ENCODE measurements around the gene FBXL14. TPM values are rescaled to one million over a fixed set of nuclear protein-coding genes. Genes with fewer than 3 reads are reported as not detected.

FBXL14 gene
- total RNA-seq, 2 experiments from 2014 or later, result 33.7 to 34.8 TPM

DNA sequence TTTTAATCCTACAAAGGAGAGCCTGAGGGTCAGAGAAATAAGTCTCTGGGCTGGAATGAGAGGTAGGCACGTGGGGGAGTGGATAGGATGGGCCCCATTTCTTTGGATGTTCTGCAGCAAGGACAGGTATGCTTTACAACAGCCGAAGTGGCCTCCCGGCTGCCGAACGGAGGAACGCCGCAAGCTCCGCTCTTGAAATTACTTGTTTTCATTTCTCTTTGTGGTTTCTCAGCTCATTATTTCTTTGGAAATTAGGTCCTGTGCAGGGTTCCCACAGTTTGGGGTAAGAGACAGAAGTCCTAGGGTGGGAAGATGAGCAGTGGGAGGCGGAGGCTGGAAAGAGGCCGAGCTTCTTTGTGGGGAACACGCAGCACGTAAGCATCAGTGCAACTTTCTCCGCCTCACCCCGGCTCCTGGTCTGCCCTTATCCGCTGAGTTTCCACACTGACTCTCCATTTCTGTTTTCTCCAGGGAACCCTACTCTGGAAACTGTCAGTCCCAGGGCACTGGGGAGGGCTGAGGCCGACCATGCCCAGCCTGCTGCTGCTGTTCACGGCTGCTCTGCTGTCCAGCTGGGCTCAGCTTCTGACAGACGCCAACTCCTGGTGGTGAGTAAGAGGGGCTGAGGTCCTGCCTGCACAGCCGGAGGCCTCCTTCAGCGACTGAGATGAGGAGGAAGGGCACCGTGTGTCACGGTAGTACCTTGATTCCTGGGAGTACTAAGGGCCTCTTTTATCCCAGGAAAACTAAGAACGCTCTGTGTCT is 36.6 kb upstream of the FBXL14 start:
- DNase-seq (no peak), ATAC-seq (ENCODE audit: low read depth) (no peak)
- H3K27me3 Mint-ChIP-seq, result peaks cover 77% of the 10 kb centered on the region
- H3K36me3 Mint-ChIP-seq, result no peaks in the 10 kb centered on the region
- peak overlapping the region; percentile 61 for H3K4me3 Mint-ChIP-seq
- H3K9me3 Mint-ChIP-seq, result no peaks in the 10 kb centered on the region
- POLR2A ChIA-PET, result interaction anchor here (1.3 kb wide), 1 partner anchor 157 kb away, joined by 3 read pairs; no protein-coding TSS in a partner anchor
- no peak overlapping the region for H3K27ac Mint-ChIP-seq
- H3K4me1 Mint-ChIP-seq, result peaks cover 8% of the 10 kb centered on the region

DNA sequence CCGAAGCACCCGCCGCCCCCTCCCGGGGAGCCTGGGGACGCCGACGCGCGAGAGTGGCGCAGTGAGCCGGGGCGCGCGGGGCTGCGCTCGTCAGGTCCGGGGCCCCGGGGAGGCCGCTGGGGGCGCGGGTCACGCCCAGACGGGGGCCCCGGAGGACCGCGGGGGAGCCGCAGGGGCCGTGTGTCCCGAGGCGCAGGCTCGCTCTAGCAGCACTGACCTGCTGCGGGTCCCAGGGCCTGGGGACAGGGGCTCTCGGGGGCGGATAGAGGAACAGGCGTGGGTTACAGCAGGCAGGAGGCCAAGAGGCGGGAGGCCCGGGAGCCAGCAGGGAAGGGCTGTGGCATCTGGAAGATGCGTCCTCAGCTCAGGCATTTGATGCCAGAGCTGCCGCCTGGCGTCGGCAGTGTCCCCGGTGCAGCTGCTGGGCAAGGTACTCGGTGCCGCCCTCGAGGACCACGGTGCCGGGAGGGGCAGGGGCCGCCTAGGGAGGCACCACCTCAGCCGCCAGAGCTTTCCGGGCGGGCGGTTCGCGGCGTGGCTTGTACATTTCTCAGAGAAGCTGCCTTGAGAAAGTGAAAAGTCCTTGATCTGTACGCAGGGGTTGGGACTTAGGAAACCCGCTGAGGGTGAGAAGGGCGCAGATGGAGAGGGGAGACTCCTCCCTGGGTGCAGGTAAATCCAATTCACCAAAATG is 35.9 kb upstream of the FBXL14 start:
- Mint-ChIP-seq H3K9me3 (no peaks in the 10 kb centered on the region), H3K27ac (no peak overlapping the region), H3K4me3 (peak overlapping the region; percentile 61), H3K36me3 (no peaks in the 10 kb centered on the region), H3K27me3 (peaks cover 70% of the 10 kb centered on the region), H3K4me1 (peaks cover 8% of the 10 kb centered on the region)
- POLR2A ChIA-PET, result interaction anchor here (1.3 kb wide), 1 partner anchor 158 kb away, joined by 3 read pairs; no protein-coding TSS in a partner anchor
- ATAC-seq (ENCODE audit: low read depth) (peak; percentile 60), DNase-seq (peak; percentile 51)

DNA sequence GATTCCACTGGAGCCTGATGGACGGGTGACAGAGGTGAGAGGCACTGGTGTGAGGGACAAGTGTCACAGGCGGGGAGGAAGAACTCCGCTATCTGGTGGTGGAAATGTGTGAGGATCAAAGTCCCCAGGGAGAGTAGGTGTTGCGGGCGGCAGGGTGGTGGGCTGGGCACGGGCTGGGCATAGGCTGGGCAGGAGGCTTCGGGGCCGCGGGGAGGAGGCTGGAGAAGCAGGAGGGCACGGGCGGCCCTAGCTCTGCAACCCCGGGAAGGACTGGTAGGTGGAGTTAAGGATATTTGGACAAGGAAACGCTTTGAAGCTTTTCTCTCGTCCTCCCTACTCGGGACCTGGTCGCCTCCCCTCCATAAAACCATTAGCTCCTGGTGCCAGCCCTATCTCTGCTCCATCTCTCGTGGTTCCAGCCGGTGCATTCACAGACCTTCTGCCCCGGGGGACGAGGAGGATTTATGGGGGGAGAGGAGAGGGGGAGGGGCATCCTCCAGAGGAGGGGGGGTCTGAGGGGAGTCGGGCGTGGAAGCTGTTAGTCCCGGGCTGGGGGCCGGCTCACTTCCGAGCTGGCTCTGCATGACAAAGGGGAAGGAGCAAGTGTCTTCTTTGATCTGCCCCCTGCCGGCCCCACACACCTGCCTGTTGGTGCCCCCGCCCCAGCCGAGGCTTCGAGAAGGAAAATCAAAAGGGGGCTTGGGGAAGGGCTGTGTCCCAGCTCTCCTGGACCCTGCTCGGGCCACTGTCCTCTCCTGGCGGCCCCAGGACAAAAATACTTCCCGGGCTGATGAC is 35.2 kb upstream of the FBXL14 start:
- H3K4me3 Mint-ChIP-seq, result peak overlapping the region; percentile 40
- H3K9me3 Mint-ChIP-seq, result no peaks in the 10 kb centered on the region
- POLR2A ChIA-PET, result interaction anchor here (1.3 kb wide), 1 partner anchor 159 kb away, joined by 3 read pairs; no protein-coding TSS in a partner anchor
- H3K4me1 Mint-ChIP-seq, result peaks cover 8% of the 10 kb centered on the region
- H3K36me3 Mint-ChIP-seq, result no peaks in the 10 kb centered on the region
- DNase-seq (no peak), ATAC-seq (ENCODE audit: low read depth) (no peak)
- H3K27ac Mint-ChIP-seq, result no peak overlapping the region
- H3K27me3 Mint-ChIP-seq, result peaks cover 66% of the 10 kb centered on the region

DNA sequence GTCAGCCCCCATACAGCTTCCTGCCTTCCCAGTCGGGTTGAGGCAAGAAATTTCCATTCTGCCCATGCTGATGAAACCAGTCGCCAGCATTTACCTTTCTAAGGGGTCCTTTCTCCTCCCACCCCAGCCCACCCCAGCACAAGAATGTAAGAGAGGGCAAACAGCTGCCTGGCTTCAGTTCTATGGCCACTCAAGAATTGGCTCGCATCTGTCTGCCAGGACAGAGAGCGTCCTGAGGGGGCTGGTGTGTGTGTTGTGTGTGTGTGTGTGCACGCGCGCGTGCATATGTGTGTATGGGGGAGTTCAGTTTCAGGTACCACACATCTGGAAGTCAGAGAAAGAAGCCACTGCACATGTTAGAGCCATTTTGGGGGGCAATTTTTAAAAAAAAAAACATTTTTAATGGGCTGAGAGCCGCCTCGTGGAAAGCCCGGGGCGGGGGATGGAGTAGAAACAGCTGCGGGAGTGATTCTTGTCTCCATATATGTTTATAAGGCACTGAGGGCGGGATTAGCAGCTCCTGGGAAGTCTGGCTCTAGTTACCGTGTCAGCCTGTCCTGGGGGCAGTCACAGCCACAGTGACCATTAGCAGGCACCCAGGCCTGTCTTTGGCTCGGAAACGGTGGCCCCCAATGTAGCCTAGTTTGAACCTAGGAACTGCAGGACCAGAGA is 34.4 kb upstream of the FBXL14 start, which contains the start of gene WNT5B:
WNT5B (plus strand) TSS at position 566 of the 672 bp plus-strand sequence. CDS start 2,124 bp downstream, outside the sequence.
- Mint-ChIP-seq H3K4me1 (peaks cover 6% of the 10 kb centered on the region), H3K4me3 (peak within 1 kb of the TSS; percentile 40), H3K27me3 (peaks cover 65% of the 10 kb centered on the region), H3K36me3 (no peaks in the 10 kb centered on the region), H3K9me3 (no peaks in the 10 kb centered on the region), H3K27ac (no peak within 1 kb of the TSS)
- DNase-seq, result no peak
- POLR2A ChIA-PET, result no interaction called here
- ATAC-seq (ENCODE audit: low read depth), result no peak

DNA sequence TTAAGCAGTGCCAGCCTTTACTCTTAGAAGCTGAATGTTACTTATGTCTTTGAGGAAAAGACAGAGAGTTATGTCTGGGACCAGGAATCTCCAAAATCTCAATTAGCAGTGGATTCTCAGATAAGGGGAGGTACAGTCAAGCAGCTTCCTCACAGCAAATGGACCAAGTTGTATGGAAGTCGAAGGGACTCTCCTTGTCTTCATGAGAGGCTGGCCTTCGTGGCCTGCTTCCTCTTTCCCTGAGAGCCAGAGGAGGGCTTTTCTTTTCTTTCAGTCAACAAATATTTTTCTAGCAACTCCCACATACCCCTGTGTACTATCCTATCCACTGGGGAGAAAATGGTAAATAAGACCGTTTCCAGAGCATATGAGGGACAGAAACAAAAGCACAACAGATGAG is 28.0 kb upstream of the FBXL14 start:
- POLR2A ChIA-PET, result no interaction called here

DNA sequence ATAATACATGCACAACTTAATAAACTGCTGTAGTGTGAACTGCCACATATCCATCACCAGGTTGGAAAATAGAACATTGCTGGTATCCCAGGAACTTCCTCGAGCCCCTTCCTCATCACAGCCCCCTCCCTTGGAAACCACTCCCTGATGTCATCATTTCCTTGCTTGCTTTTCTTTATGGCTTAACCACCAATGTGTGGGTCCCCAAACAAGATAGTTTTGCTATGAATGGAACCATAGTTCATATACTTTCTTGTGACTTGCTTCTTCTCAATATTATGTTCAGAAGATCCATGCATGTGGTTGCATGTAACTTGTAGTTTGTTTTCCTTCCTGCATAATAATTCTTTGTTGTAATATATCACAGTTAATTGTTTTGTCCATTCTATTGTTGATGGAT is 25.7 kb upstream of the FBXL14 start:
- POLR2A ChIA-PET, result no interaction called here

More for the DNA sequence above, 28.0 kb upstream of the FBXL14 start:
- H3K27me3 Mint-ChIP-seq, result peaks cover 20% of the 10 kb centered on the region
- peaks cover 9% of the 10 kb centered on the region for H3K4me1 Mint-ChIP-seq
- no peak overlapping the region for H3K4me3 Mint-ChIP-seq
- no peak overlapping the region for H3K27ac Mint-ChIP-seq
- no peak for ATAC-seq (ENCODE audit: low read depth)
- no peaks in the 10 kb centered on the region for H3K9me3 Mint-ChIP-seq
- DNase-seq, result no peak
- no peaks in the 10 kb centered on the region for H3K36me3 Mint-ChIP-seq

DNA sequence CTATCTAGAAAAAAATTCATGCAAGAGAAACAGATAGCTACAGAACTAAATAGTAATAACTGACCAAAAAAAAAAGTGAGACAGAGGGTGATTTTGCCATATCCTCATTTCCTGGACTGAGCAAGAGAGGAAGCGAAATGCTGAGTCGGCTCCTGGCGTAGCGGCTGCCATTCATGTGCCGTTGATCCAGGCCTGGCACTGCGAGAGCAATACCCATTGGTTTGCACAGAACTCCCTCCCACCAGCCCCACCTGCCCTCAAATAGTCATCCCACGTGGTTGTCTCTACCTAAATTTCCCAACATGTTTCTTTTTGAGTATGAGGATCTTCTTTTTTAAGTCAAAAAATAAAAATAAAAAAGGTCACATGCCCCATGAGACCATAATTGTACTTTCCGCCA is 25.2 kb upstream of the FBXL14 start:
- H3K4me1 Mint-ChIP-seq, result peaks cover 17% of the 10 kb centered on the region
- no peaks in the 10 kb centered on the region for H3K36me3 Mint-ChIP-seq
- DNase-seq (no peak), ATAC-seq (ENCODE audit: low read depth) (no peak)
- H3K4me3 Mint-ChIP-seq, result no peak overlapping the region
- H3K9me3 Mint-ChIP-seq, result no peaks in the 10 kb centered on the region
- H3K27ac Mint-ChIP-seq, result no peak overlapping the region
- POLR2A ChIA-PET, result no interaction called here
- H3K27me3 Mint-ChIP-seq, result peaks cover 17% of the 10 kb centered on the region

More for the DNA sequence above, 25.7 kb upstream of the FBXL14 start:
- ATAC-seq (ENCODE audit: low read depth) (no peak), DNase-seq (no peak)
- H3K4me1 Mint-ChIP-seq, result peaks cover 17% of the 10 kb centered on the region
- H3K9me3 Mint-ChIP-seq, result no peaks in the 10 kb centered on the region
- no peak overlapping the region for H3K4me3 Mint-ChIP-seq
- H3K27ac Mint-ChIP-seq, result no peak overlapping the region
- H3K36me3 Mint-ChIP-seq, result no peaks in the 10 kb centered on the region
- peaks cover 20% of the 10 kb centered on the region for H3K27me3 Mint-ChIP-seq

DNA sequence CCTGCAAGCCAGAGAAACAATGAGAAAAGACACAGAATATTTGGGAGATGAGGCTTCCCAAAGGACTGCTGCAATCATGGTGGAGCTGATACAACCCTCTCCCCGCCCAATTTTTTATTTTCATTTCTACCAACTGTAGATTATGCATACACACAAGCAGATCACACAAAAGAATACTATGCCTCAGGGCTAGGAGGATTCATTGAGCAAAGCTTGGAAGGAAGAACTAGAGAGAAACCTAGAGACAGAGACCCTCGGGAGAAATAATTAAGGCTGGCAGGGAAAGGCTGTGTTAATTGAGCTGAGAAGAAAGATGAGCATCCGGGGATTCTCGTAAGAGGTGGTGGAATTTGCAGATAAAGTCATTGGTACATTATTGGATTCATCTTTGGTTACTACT is 24.8 kb upstream of the FBXL14 start:
- DNase-seq (no peak), ATAC-seq (ENCODE audit: low read depth) (no peak)
- Mint-ChIP-seq H3K9me3 (no peaks in the 10 kb centered on the region), H3K4me3 (no peak overlapping the region), H3K27ac (no peak overlapping the region), H3K36me3 (no peaks in the 10 kb centered on the region), H3K4me1 (peaks cover 17% of the 10 kb centered on the region), H3K27me3 (peaks cover 18% of the 10 kb centered on the region)
- POLR2A ChIA-PET, result no interaction called here

DNA sequence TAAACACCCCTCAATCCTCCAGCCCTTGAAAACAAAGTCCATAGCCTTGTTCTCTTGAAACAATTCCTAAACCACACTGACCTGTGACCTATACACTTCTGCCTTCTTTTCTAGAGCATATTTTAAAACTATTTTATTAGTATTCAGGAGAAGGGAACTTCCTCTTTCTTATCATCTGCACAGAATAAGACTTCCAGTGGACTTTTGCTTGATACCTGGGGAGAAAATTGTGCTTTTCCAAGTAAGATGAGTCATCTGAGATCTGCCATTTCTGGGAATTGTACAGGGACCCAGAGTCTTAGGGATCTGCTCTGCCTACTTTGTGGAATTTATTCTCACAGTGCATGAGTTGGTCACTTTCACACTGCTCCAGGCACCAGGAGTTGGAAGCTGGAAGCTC is 24.1 kb upstream of the FBXL14 start:
- Mint-ChIP-seq H3K4me3 (no peak overlapping the region), H3K9me3 (no peaks in the 10 kb centered on the region), H3K4me1 (peaks cover 17% of the 10 kb centered on the region), H3K27ac (no peak overlapping the region), H3K27me3 (peaks cover 20% of the 10 kb centered on the region), H3K36me3 (no peaks in the 10 kb centered on the region)
- POLR2A ChIA-PET, result no interaction called here
- DNase-seq, result no peak
- no peak for ATAC-seq (ENCODE audit: low read depth)

DNA sequence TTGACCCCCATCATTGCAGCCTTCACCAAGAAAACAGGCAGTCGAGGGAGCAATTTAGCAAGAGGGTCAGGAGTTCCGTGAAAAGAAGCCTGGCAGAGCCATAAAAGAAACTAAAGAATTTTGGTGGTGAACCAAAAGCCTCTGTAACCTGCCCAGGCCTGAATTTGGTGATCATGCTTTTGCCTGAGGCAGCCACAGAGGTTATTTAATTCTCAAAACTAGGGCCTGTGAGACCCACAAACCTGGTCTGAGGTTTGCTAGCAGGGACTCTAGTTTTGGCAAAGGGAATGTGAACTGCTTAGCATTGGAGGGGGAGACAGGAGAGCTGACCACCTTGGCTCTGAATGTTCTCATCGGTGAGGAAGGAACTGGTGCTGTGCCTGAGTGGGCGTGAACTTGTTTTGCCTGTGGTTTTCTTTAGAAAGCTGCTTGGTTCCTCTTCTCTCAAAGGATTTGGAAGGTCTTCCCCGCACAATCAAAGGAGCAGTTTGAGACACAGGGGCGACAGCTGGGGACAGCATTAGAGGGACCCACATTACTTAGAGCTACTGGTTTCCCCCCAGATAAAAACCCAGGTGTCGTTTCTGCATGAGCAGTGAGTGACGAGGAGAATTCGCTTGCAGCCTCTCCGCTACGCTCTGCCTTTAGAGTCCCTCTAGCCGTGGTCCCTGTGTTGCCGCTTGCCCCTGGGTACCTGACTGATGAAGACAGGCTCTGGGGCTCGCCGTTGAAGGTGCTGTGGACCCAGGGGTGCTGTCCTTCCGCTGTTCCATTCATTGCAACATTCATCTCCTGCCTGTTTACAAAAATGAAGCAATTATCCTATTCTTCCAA is 22.1 kb upstream of the FBXL14 start:
- peak overlapping the region; percentile 15 for H3K4me3 Mint-ChIP-seq
- POLR2A ChIA-PET, result no interaction called here
- H3K9me3 Mint-ChIP-seq, result no peaks in the 10 kb centered on the region
- DNase-seq (no peak), ATAC-seq (ENCODE audit: low read depth) (no peak)
- H3K36me3 Mint-ChIP-seq, result no peaks in the 10 kb centered on the region
- no peak overlapping the region for H3K27ac Mint-ChIP-seq
- H3K27me3 Mint-ChIP-seq, result peaks cover 31% of the 10 kb centered on the region
- H3K4me1 Mint-ChIP-seq, result peaks cover 17% of the 10 kb centered on the region

DNA sequence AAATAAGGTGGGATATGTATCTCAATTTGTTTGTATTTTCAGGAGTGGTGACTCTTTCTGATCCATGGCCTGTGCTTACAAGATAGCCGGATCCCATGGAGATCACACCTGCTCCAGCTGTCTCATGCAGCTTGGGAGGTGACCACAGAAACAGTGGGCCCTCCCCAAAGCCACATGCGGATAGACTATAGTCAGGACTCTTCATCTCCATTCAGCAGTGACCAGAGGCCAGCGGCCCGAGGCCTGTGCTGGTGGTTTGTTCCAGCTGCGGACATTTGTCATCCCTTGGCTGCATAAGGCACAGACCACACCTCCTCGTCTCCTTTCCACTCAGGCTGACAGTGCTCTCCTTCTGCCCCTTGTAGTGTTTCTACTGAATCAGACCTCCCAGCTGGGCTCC is 20.0 kb upstream of the FBXL14 start:
- no peak overlapping the region for H3K27ac Mint-ChIP-seq
- no peaks in the 10 kb centered on the region for H3K9me3 Mint-ChIP-seq
- POLR2A ChIA-PET, result no interaction called here
- ATAC-seq (ENCODE audit: low read depth) (no peak), DNase-seq (no peak)
- peaks cover 34% of the 10 kb centered on the region for H3K27me3 Mint-ChIP-seq
- H3K4me1 Mint-ChIP-seq, result peaks cover 9% of the 10 kb centered on the region
- no peaks in the 10 kb centered on the region for H3K36me3 Mint-ChIP-seq
- no peak overlapping the region for H3K4me3 Mint-ChIP-seq

DNA sequence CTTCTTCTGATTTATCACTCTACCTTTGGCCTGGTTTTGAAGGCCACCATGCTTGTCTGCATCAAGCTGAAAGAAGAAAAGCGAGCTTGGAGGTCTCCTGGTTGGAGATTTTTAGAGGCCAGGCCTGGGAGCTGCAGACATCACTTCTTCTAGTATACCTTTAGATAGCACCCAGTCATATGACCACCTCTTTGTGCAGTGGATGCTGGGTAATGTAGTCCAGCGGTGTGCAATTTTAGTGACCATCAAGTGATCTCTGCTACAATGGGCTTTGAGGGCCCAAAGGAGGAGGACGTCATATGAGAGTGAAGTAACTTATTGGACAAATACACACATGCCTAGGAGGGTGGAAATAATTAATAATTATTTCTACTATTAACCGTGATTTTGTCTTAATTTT is 19.5 kb upstream of the FBXL14 start:
- peaks cover 33% of the 10 kb centered on the region for H3K27me3 Mint-ChIP-seq
- POLR2A ChIA-PET, result no interaction called here
- H3K4me3 Mint-ChIP-seq, result no peak overlapping the region
- H3K9me3 Mint-ChIP-seq, result no peaks in the 10 kb centered on the region
- H3K36me3 Mint-ChIP-seq, result no peaks in the 10 kb centered on the region
- DNase-seq (no peak), ATAC-seq (ENCODE audit: low read depth) (no peak)
- H3K4me1 Mint-ChIP-seq, result peaks cover 9% of the 10 kb centered on the region
- H3K27ac Mint-ChIP-seq, result no peak overlapping the region
